ENCODE results near the gene AAGAB.

GRCh38 chr15:67215102-67215501, 39.4 kb downstream of the AAGAB start:
- no peak for TF ChIP-seq ZNF354C (tag by site-specific recombination; IDR thresholded peaks at IDR 0.05; ENCODE audit: borderline replicate concordance, low read depth)
- no peak for TF ChIP-seq PRDM10 (tag by site-specific recombination; IDR thresholded peaks at IDR 0.05)
- TF ChIP-seq ZBTB7A (tag by site-specific recombination; IDR thresholded peaks at IDR 0.05; ENCODE audit: low read depth): no peak
- no peak for TF ChIP-seq CTCF (tag by site-specific recombination; IDR thresholded peaks at IDR 0.05)
- TF ChIP-seq ZNF280C (tag by site-specific recombination; IDR thresholded peaks at IDR 0.05): no peak
- TF ChIP-seq TCF7L2 (IDR thresholded peaks at IDR 0.05; ENCODE audit: borderline replicate concordance, low read depth, low read length): no peak
- no peak for TF ChIP-seq ZNF184 (tag by site-specific recombination; IDR thresholded peaks at IDR 0.05)
- no peak for TF ChIP-seq GLIS1 (tag by site-specific recombination; IDR thresholded peaks at IDR 0.05)
- no peak for TF ChIP-seq ZNF747 (tag by site-specific recombination; IDR thresholded peaks at IDR 0.05)
- TF ChIP-seq ZNF211 (tag by site-specific recombination; IDR thresholded peaks at IDR 0.05; ENCODE audit: low read depth): no peak
- TF ChIP-seq MYNN (tag by site-specific recombination; IDR thresholded peaks at IDR 0.05; ENCODE audit: borderline replicate concordance): no peak
- TF ChIP-seq ZNF639 (tag by site-specific recombination; IDR thresholded peaks at IDR 0.05): no peak
- TF ChIP-seq REPIN1 (tag by site-specific recombination; IDR thresholded peaks at IDR 0.05; ENCODE audit: low read depth): no peak
- TF ChIP-seq ZNF561 (tag by site-specific recombination; IDR thresholded peaks at IDR 0.05; ENCODE audit: borderline replicate concordance): no peak
